WTC11 (cell line): ENCODE measurements around the gene ATP5PB. TPM values are rescaled to one million over a fixed set of nuclear protein-coding genes. Genes with fewer than 3 reads are reported as not detected.

ENCODE experiments used
- ATAC-seq: fragments of 200-7000 bp; cut with Tn5 transposase; 2 replicates; pipeline ENCODE4 v1.10.0; 2021; ENCODE audit warnings: mild to moderate bottlenecking, moderate library complexity
- CTCF ChIA-PET: fragments of 300-600 bp; sonication (Branson Sonifier 250); formaldehyde crosslinking; loops from one replicate; lab custom pipeline; 2021; ENCODE audit warnings: antibody characterized with exemption; lab: Charles Lee
- POLR2A ChIA-PET: fragments of 350-600 bp; sonication (Branson Sonifier 250); formaldehyde crosslinking; loops from one replicate; lab custom pipeline; 2021; ENCODE audit warnings: antibody characterized with exemption; lab: Charles Lee
- DNase-seq: peaks from one replicate; pipeline ENCODE4 v3.0.0; 2021; ENCODE audit warnings: low spot score
- H3K27ac Mint-ChIP-seq: 2 replicates; pipeline ENCODE4 v1.8.0; 2021; ENCODE audit warnings: mixed read lengths
- H3K27me3 Mint-ChIP-seq: 2 replicates; pipeline ENCODE4 v1.8.0; 2021; ENCODE audit warnings: low read depth, mild to moderate bottlenecking, moderate library complexity, mixed read lengths
- H3K36me3 Mint-ChIP-seq: 2 replicates; pipeline ENCODE4 v1.8.0; 2021; ENCODE audit warnings: mixed read lengths
- H3K4me1 Mint-ChIP-seq: 2 replicates; pipeline ENCODE4 v1.8.0; 2022; ENCODE audit warnings: mixed read lengths
- H3K4me3 Mint-ChIP-seq: 2 replicates; pipeline ENCODE4 v1.8.0; 2021; ENCODE audit warnings: mild to moderate bottlenecking, moderate library complexity, mixed read lengths
- H3K9me3 Mint-ChIP-seq: 2 replicates; pipeline ENCODE4 v1.8.0; 2021; ENCODE audit warnings: mixed read lengths
- CREB1 ChIP-seq: sonication (generic); formaldehyde crosslinking; IDR thresholded peaks from 2 replicates; pipeline ENCODE4 v1.8.0; 2023; ENCODE audit warnings: mild to moderate bottlenecking, missing genetic modification reagents
- IRF2 ChIP-seq: sonication (generic); formaldehyde crosslinking; IDR thresholded peaks from 2 replicates; pipeline ENCODE4 v1.8.0; 2022; ENCODE audit warnings: low read depth, missing genetic modification reagents, borderline replicate concordance
- KAT7 ChIP-seq: sonication (generic); formaldehyde crosslinking; IDR thresholded peaks from 2 replicates; pipeline ENCODE4 v1.8.1; 2023; ENCODE audit warnings: missing genetic modification reagents, mild to moderate bottlenecking, borderline replicate concordance
- NFATC4 ChIP-seq: fragments of 250-450 bp; sonication (Bioruptor Pico); IDR thresholded peaks from 2 replicates; pipeline ENCODE4 v1.9.0; 2021; ENCODE audit warnings: mild to moderate bottlenecking
- NFE2L1 ChIP-seq: sonication (generic); formaldehyde crosslinking; IDR thresholded peaks from 2 replicates; pipeline ENCODE4 v1.8.1; 2023; ENCODE audit warnings: missing genetic modification reagents
- NR1H2 ChIP-seq: sonication (generic); formaldehyde crosslinking; IDR thresholded peaks from 2 replicates; pipeline ENCODE4 v1.9.0; 2021; ENCODE audit warnings: mild to moderate bottlenecking, moderate library complexity, missing genetic modification reagents
- RORB ChIP-seq: fragments of 250-450 bp; sonication (Bioruptor Pico); IDR thresholded peaks from 2 replicates; pipeline ENCODE4 v1.9.0; 2021; ENCODE audit warnings: mild to moderate bottlenecking
- SMAD3 ChIP-seq: sonication (generic); formaldehyde crosslinking; IDR thresholded peaks from 2 replicates; pipeline ENCODE4 v1.8.0; 2022; ENCODE audit warnings: missing genetic modification reagents, mild to moderate bottlenecking, borderline replicate concordance
- SMAD4 ChIP-seq: sonication (generic); formaldehyde crosslinking; IDR thresholded peaks from 2 replicates; pipeline ENCODE4 v1.8.0; 2022; ENCODE audit warnings: mild to moderate bottlenecking, missing genetic modification reagents
- SOX15 ChIP-seq: fragments of 250-450 bp; sonication (Bioruptor Pico); IDR thresholded peaks from 2 replicates; pipeline ENCODE4 v1.9.0; 2021; ENCODE audit warnings: mild to moderate bottlenecking
- SP1 ChIP-seq: sonication (generic); formaldehyde crosslinking; conservative IDR thresholded peaks from 2 replicates; pipeline ENCODE4 v1.8.1; 2022; ENCODE audit warnings: missing genetic modification reagents
- TCF7 ChIP-seq: sonication (generic); formaldehyde crosslinking; IDR thresholded peaks from 2 replicates; pipeline ENCODE4 v1.8.0; 2022; ENCODE audit warnings: mild to moderate bottlenecking, low read depth, missing genetic modification reagents, moderate library complexity
- total RNA-seq: library from RNA; stranded (reverse); gene quantifications from 3 replicates; pipeline ENCODE4 v1.2.3, GENCODE V29; 2021
- TF ChIP-seq, protein P1 (sequence below): sonication (generic); formaldehyde crosslinking; IDR thresholded peaks from 2 replicates; pipeline ENCODE4 v1.8.1; 2022; ENCODE audit warnings: missing genetic modification reagents, borderline replicate concordance
- TF ChIP-seq, protein P2 (sequence below): fragments of 250-450 bp; sonication (Bioruptor Pico); IDR thresholded peaks from 2 replicates; pipeline ENCODE4 v1.9.0; 2021; ENCODE audit warnings: mild to moderate bottlenecking
- TF ChIP-seq, protein P3 (sequence below): sonication (generic); formaldehyde crosslinking; conservative IDR thresholded peaks from 2 replicates; pipeline ENCODE4 v1.8.1; 2023; ENCODE audit warnings: mild to moderate bottlenecking, low read depth, missing genetic modification reagents, moderate library complexity
- TF ChIP-seq, protein P4 (sequence below): sonication (generic); formaldehyde crosslinking; IDR thresholded peaks from 2 replicates; pipeline ENCODE4 v1.8.0; 2022; ENCODE audit warnings: mild to moderate bottlenecking, missing genetic modification reagents
- TF ChIP-seq, protein P5 (sequence below): sonication (generic); formaldehyde crosslinking; IDR thresholded peaks from 2 replicates; pipeline ENCODE4 v1.8.1; 2022; ENCODE audit warnings: low read depth, missing genetic modification reagents, borderline replicate concordance
- TF ChIP-seq, protein P6 (sequence below): sonication (generic); formaldehyde crosslinking; IDR thresholded peaks from 2 replicates; pipeline ENCODE4 v1.8.1; 2023; ENCODE audit warnings: mild to moderate bottlenecking, missing genetic modification reagents, moderate library complexity
- TF ChIP-seq, protein P7 (sequence below): sonication (generic); formaldehyde crosslinking; IDR thresholded peaks from 2 replicates; pipeline ENCODE4 v1.8.0; 2023; ENCODE audit warnings: mild to moderate bottlenecking, missing genetic modification reagents

The ATP5PB gene
- total RNA-seq, 1 experiment from 2014 or later: 284 TPM

DNA sequence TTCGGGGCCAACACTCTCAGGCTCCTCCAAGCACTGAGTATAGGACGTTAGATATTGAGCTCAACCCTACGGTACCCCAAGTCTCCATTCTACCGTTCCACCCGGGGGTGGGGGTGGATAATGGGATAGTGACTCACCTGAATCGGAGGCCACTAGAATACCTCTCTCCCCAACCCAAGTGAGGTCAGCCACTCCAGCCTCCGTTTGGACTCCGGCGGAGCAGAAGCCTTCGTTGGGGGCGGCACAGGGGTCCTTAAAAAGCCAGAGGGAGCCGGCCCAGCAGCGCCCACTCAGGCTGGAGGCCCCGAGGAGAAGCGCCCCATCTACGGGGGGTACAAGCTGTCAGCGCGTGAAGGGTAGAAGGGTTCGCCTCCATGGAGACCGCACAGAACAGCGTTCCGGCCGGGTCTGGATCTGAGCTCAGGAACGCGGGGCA is 764 bp upstream of the ATP5PB start (continued):
- TF ChIP-seq, protein P1, sequence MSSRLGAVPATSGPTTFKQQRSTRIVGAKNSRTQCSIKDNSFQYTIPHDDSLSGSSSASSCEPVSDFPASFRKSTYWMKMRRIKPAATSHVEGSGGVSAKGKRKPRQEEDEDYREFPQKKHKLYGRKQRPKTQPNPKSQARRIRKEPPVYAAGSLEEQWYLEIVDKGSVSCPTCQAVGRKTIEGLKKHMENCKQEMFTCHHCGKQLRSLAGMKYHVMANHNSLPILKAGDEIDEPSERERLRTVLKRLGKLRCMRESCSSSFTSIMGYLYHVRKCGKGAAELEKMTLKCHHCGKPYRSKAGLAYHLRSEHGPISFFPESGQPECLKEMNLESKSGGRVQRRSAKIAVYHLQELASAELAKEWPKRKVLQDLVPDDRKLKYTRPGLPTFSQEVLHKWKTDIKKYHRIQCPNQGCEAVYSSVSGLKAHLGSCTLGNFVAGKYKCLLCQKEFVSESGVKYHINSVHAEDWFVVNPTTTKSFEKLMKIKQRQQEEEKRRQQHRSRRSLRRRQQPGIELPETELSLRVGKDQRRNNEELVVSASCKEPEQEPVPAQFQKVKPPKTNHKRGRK: no peak
- TF ChIP-seq RORB (CRISPR knock-in tag): no peak
- TF ChIP-seq NFE2L1 (CRISPR knock-in tag): no peak

DNA sequence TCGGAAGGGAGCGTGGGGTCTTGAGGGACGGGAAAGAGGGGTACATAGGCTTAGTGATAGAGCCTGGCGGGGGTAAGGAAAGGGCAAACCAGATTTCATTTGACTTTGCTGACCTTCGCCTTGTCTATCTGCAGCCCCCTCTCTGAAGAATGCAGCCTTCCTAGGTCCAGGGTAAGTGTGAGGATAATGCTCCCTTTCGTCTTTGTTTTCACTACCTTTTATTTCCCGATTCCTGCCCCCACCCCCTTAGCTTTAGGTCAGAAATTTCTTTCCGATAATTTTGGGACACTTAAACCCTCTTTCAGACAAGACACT is 396 bp downstream of the ATP5PB start:
- TF ChIP-seq, protein P2, sequence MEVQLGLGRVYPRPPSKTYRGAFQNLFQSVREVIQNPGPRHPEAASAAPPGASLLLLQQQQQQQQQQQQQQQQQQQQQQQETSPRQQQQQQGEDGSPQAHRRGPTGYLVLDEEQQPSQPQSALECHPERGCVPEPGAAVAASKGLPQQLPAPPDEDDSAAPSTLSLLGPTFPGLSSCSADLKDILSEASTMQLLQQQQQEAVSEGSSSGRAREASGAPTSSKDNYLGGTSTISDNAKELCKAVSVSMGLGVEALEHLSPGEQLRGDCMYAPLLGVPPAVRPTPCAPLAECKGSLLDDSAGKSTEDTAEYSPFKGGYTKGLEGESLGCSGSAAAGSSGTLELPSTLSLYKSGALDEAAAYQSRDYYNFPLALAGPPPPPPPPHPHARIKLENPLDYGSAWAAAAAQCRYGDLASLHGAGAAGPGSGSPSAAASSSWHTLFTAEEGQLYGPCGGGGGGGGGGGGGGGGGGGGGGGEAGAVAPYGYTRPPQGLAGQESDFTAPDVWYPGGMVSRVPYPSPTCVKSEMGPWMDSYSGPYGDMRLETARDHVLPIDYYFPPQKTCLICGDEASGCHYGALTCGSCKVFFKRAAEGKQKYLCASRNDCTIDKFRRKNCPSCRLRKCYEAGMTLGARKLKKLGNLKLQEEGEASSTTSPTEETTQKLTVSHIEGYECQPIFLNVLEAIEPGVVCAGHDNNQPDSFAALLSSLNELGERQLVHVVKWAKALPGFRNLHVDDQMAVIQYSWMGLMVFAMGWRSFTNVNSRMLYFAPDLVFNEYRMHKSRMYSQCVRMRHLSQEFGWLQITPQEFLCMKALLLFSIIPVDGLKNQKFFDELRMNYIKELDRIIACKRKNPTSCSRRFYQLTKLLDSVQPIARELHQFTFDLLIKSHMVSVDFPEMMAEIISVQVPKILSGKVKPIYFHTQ: no peak
- TF ChIP-seq KAT7 (CRISPR knock-in tag) (no peak), SP1 (CRISPR knock-in tag) (no peak), NR1H2 (CRISPR knock-in tag) (no peak)
- TF ChIP-seq, protein P3, sequence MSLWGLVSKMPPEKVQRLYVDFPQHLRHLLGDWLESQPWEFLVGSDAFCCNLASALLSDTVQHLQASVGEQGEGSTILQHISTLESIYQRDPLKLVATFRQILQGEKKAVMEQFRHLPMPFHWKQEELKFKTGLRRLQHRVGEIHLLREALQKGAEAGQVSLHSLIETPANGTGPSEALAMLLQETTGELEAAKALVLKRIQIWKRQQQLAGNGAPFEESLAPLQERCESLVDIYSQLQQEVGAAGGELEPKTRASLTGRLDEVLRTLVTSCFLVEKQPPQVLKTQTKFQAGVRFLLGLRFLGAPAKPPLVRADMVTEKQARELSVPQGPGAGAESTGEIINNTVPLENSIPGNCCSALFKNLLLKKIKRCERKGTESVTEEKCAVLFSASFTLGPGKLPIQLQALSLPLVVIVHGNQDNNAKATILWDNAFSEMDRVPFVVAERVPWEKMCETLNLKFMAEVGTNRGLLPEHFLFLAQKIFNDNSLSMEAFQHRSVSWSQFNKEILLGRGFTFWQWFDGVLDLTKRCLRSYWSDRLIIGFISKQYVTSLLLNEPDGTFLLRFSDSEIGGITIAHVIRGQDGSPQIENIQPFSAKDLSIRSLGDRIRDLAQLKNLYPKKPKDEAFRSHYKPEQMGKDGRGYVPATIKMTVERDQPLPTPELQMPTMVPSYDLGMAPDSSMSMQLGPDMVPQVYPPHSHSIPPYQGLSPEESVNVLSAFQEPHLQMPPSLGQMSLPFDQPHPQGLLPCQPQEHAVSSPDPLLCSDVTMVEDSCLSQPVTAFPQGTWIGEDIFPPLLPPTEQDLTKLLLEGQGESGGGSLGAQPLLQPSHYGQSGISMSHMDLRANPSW (CRISPR knock-in tag): no peak
- TF ChIP-seq, protein P4, sequence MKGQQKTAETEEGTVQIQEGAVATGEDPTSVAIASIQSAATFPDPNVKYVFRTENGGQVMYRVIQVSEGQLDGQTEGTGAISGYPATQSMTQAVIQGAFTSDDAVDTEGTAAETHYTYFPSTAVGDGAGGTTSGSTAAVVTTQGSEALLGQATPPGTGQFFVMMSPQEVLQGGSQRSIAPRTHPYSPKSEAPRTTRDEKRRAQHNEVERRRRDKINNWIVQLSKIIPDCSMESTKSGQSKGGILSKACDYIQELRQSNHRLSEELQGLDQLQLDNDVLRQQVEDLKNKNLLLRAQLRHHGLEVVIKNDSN: no peak
- TF ChIP-seq, protein P5, sequence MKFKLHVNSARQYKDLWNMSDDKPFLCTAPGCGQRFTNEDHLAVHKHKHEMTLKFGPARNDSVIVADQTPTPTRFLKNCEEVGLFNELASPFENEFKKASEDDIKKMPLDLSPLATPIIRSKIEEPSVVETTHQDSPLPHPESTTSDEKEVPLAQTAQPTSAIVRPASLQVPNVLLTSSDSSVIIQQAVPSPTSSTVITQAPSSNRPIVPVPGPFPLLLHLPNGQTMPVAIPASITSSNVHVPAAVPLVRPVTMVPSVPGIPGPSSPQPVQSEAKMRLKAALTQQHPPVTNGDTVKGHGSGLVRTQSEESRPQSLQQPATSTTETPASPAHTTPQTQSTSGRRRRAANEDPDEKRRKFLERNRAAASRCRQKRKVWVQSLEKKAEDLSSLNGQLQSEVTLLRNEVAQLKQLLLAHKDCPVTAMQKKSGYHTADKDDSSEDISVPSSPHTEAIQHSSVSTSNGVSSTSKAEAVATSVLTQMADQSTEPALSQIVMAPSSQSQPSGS (CRISPR knock-in tag): no peak
- TF ChIP-seq, all 79 proteins: peak for 0

DNA sequence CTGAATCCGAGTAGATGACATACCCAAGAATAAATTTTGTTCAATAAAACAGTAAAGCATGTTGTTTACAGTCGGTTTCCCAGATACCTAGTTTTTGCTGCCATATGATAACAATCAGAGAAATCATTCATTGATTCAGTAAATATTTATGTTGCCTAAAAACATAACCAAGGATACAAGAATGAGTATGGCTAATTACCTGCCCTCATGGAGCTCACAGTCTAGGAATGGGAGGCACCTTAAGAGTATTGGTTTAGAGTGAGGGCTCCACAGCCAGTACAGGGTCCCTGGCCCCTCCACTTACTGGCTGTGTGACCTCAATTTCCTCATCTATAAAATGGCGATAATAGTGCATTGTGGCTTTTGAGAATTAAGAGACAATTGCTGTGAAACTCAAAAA is 921 bp downstream of the ATP5PB start:
- CTCF ChIA-PET: no interaction called here
- no peaks in the 10 kb centered on the region for H3K9me3 Mint-ChIP-seq
- POLR2A ChIA-PET: no interaction called here
- H3K4me3 Mint-ChIP-seq: peak overlapping the region; percentile 100
- peaks cover 31% of the 10 kb centered on the region for H3K4me1 Mint-ChIP-seq
- ATAC-seq: no peak
- DNase-seq: no peak
- peaks cover 20% of the 10 kb centered on the region for H3K36me3 Mint-ChIP-seq
- no peaks in the 10 kb centered on the region for H3K27me3 Mint-ChIP-seq
- peak overlapping the region; percentile 99 for H3K27ac Mint-ChIP-seq
- TF ChIP-seq SOX15: no peak
- TF ChIP-seq, protein P6, sequence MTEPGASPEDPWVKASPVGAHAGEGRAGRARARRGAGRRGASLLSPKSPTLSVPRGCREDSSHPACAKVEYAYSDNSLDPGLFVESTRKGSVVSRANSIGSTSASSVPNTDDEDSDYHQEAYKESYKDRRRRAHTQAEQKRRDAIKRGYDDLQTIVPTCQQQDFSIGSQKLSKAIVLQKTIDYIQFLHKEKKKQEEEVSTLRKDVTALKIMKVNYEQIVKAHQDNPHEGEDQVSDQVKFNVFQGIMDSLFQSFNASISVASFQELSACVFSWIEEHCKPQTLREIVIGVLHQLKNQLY: no peak
- TF ChIP-seq, protein P7, sequence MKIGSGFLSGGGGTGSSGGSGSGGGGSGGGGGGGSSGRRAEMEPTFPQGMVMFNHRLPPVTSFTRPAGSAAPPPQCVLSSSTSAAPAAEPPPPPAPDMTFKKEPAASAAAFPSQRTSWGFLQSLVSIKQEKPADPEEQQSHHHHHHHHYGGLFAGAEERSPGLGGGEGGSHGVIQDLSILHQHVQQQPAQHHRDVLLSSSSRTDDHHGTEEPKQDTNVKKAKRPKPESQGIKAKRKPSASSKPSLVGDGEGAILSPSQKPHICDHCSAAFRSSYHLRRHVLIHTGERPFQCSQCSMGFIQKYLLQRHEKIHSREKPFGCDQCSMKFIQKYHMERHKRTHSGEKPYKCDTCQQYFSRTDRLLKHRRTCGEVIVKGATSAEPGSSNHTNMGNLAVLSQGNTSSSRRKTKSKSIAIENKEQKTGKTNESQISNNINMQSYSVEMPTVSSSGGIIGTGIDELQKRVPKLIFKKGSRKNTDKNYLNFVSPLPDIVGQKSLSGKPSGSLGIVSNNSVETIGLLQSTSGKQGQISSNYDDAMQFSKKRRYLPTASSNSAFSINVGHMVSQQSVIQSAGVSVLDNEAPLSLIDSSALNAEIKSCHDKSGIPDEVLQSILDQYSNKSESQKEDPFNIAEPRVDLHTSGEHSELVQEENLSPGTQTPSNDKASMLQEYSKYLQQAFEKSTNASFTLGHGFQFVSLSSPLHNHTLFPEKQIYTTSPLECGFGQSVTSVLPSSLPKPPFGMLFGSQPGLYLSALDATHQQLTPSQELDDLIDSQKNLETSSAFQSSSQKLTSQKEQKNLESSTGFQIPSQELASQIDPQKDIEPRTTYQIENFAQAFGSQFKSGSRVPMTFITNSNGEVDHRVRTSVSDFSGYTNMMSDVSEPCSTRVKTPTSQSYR (CRISPR knock-in tag): no peak
- TF ChIP-seq IRF2 (CRISPR knock-in tag): no peak
- no peak for TF ChIP-seq SMAD3
- TF ChIP-seq NFATC4 (CRISPR knock-in tag): no peak
- no peak for TF ChIP-seq CREB1
- no peak for TF ChIP-seq SMAD4 (CRISPR knock-in tag)
- TF ChIP-seq, protein P5 (CRISPR knock-in tag): no peak
- no peak for TF ChIP-seq TCF7 (CRISPR knock-in tag)

More for the DNA sequence above, 396 bp downstream of the ATP5PB start:
- ChIA-PET POLR2A (interaction anchor here (1.0 kb wide), 1 partner anchor 171 kb away, joined by 3 read pairs; no protein-coding TSS in a partner anchor), CTCF (interaction anchor here (0.8 to 1.3 kb wide), 4 partner anchors 50 to 288 kb away, joined by 3 to 14 read pairs (median 5); no protein-coding TSS in a partner anchor)
- no peaks in the 10 kb centered on the region for H3K9me3 Mint-ChIP-seq
- H3K27me3 Mint-ChIP-seq: no peaks in the 10 kb centered on the region
- DNase-seq (no peak), ATAC-seq (peak; percentile 43)
- H3K4me1 Mint-ChIP-seq: peaks cover 31% of the 10 kb centered on the region
- peak overlapping the region; percentile 100 for H3K4me3 Mint-ChIP-seq
- peaks cover 26% of the 10 kb centered on the region for H3K36me3 Mint-ChIP-seq
- peak overlapping the region; percentile 99 for H3K27ac Mint-ChIP-seq
